ENCODE data around the gene BRI3.

The BRI3 gene

GRCh38 chr7:98254516-98254915 lies 27.0 kb upstream of the BRI3 start:
- DNase-seq = no peak

DNA sequence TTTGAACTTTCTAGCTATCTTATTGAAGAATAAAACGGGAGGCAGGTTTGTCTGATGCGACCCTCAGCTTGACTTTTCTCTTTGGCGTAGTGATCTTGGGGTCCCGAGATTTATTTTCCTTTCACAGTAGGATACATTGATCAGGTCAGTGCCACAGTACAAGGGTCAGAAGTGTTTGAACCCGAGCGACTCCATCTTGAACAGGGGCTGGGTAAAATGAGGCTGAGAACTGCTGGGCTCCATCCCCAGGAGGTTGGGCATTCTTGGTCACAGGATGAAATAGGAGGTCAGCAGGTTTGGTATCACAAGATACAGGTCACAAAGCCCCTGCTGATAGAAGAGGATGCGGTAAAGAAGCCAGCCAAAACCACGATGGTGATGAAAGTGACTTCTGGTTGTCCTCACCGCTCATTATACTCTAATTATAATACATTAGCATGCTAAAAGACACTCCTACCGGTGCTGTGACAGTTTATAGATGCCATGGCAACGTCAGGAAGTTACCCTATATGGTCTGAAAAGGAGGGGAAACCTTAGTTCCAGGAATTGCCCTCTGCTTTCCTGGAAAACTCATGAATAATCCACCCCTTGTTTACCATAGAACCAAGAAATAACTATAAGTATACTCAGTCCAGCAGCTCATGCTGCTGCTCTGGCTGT lies 26.4 kb upstream of the BRI3 start:
- no peak for DNase-seq

DNA sequence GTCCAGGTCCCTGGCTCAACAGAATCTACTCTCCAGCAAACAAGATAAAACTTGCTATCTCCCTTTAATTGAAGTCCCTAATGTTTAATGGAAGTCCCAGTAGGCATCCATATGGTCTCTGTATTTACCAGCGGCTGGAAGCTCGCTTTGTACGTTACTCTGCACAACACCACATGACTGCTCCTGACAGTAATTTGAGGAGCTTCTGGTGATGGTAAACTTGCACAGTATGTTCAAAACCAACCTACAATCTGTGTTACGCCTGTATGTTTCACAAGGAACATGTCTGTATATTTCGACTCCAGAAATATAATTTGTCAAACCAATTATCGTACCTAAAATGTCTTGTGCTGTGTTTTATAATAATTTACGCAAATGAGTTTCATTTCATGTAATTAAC lies 25.1 kb upstream of the BRI3 start:
- DNase-seq = no peak

DNA sequence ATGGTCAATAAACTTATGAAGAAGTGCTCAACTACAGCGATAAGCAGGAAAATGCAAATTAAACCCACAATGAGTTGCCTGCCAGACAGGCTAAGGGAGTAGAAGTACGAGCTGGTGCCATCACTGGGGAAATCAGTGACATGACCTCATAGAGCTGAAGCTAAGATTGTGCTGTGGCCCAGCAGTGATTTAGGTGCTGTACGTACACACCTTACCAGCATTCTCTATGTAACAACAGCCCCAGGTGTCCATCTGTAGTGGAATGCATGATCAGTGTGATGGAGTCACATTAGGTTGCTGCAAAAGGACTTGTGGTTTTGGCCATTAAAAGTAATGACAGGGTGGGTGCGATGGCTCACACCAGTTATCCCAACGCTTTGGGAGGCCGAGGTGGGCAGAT lies 23.8 kb upstream of the BRI3 start:
- DNase-seq = no peak

GRCh38 chr7:98265841-98266271 lies 15.6 kb upstream of the BRI3 start:
- DNase-seq = no peak

DNA sequence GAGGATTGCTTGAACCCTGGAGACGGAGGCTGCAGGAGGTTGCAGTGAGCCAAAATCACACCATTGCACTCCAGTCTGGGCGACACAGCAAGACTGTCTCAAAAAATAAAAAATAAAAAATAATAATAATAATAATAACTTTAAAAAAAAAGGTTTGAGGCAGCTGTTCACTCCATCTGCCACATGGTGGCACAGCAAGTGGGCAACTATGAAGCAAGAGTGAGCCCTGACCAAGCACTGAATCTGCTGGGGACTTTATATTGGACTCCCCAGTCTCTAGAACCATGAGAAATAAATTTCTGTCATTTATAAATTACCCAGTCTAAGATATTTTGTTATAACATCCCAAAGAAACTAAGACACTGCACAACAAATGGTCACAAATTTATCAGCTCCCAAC lies 14.6 kb upstream of the BRI3 start:
- DNase-seq = no peak

- DNase-seq = no peak
Measured at GRCh38 chr7:98267303-98267702, 14.2 kb upstream of the BRI3 start.

DNA sequence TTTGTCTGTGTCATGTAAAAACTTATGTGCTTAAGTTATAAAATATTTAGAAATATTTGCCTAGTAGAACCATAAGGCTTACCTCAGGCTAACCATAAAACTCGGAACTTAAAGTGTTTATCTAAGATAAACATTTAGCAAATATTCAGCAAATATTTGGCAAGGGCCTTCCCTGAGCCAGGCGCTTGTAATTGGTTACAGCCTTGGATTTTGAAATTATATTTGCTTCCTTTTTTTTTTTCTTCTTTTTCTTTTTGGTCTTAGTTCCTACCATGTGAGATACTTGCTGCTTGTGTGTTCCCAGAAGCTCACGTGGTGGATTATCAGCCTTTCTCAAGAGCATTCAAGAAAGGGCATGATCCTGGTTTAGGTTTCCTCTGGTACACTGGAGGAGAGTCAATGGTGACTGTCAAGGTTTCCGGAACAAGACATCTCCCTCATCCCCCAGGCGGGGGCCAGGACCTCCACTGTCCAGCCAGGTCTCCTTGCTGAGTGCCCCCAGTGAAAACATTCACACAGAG lies 5.2 kb upstream of the BRI3 start:
- DNase-seq = no peak

- DNase-seq = no peak
Measured at GRCh38 chr7:98278408-98278807, 3.1 kb upstream of the BRI3 start.

GRCh38 chr7:98278936-98279335 lies 2.5 kb upstream of the BRI3 start:
- DNase-seq = no peak

DNA sequence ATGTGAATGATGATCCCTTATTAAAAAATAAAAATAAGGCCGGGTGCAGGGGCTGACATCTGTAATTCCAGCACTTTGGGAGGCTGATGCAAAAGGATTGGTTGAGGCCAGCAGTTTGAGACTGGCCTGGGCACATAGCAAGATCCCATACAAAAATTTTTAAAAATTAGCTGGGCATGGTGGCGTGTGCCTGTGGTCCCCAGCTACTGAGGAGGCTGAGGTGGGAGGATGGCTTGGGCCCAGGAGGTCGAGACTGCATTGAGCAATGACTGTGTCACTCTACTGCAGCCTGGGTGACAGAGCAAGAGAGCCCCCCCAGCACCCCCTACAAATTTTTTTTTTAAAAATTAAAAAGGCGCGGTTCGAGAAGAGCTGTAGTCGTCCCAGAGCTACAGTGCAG lies 1.2 kb upstream of the BRI3 start:
- no peak for DNase-seq

- DNase-seq = no peak
Measured at GRCh38 chr7:98281757-98282606, 496 bp downstream of the BRI3 start.

GRCh38 chr7:98282703-98283102 lies 1.2 kb downstream of the BRI3 start:
- no peak for DNase-seq

DNA sequence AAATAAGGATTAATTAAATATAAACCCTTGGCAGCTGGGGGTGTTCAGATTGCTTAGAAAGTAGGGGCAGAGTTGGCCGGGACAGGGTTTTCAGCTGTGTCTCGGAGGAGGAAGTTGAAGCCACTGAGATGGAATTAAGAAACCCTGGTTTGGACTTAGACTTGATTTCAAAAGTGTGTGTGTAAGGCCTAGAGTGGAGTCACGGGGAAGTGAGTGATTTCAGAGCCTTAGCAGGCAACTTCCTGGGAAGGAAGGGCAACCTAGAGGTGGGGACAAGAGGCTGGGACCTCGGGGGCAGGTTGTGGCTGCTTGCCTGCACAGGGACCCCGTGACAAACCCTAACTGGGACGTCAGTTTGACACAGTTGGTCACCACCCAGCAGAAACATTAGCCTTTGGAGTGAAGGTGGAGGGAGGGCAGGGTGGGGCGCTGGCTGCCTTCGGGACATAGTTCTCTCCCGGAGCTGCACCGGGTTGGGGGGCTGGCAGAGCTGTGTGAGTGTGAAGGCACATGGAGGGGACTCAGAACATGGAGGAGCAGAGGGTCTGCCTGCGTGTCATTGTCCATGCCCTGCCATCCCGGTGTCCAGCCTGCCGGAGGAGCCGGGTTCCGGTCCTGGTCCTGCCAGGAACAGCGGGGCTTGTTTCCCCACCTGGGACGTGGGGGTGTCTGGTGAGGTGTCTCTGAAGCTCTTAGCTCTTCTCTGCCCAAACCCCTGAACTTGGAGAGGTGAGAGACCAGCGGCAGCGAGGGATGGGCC lies 1.8 kb downstream of the BRI3 start:
- no peak for DNase-seq

- DNase-seq = no peak
Measured at GRCh38 chr7:98283887-98284222, 2.4 kb downstream of the BRI3 start.

- DNase-seq = no peak
Measured at GRCh38 chr7:98284335-98285036, 3.0 kb downstream of the BRI3 start.

- DNase-seq = no peak
Measured at GRCh38 chr7:98285157-98286092, 3.9 kb downstream of the BRI3 start.

GRCh38 chr7:98286093-98286539 lies 4.6 kb downstream of the BRI3 start:
- no peak for DNase-seq

- DNase-seq = no peak
Measured at GRCh38 chr7:98286701-98287485, 5.4 kb downstream of the BRI3 start.

GRCh38 chr7:98287486-98287959 lies 6.0 kb downstream of the BRI3 start:
- no peak for DNase-seq

Data from NCI-H1048 (cell line).